Vagina (tissue), 2 donors: ENCODE results near the gene SCAF8. TPM values are rescaled to one million over a fixed set of nuclear protein-coding genes. Genes with fewer than 3 reads are reported as not detected.

Source experiments
- DNase-seq, 2 donors: peaks; one replicate each; pipeline ENCODE4 v3.0.0-alpha.2; 2017; ENCODE audit errors: extremely low spot score in 2 of 2
- H3K27ac ChIP-seq: fragments of 200-600 bp; sonication (generic); one replicate; pipeline ENCODE4 v1.5.1; 2019
- H3K27me3 ChIP-seq: fragments of 200-600 bp; sonication (generic); one replicate; pipeline ENCODE4 v1.5.1; 2019
- H3K36me3 ChIP-seq, 2 donors: fragments of 200-600 bp; sonication (generic); one replicate each; pipeline ENCODE4 v1.5.1; 2017 to 2019
- H3K4me1 ChIP-seq: fragments of 200-600 bp; sonication (generic); one replicate; pipeline ENCODE4 v1.5.1; 2019
- H3K4me3 ChIP-seq, 2 donors: fragments of 200-600 bp; sonication (generic); 1 replicate in 1 of 2; 2 replicates in 1 of 2; pipeline ENCODE4 v1.5.1; 2016 to 2019
- H3K9me3 ChIP-seq: fragments of 200-600 bp; sonication (generic); one replicate; pipeline ENCODE4 v1.5.1; 2019
- POLR2A ChIP-seq, 2 donors: fragments of 450-650 bp; IDR thresholded peaks; one replicate each; pipeline ENCODE4 v1.6.1; 2017; ENCODE audit warnings: antibody characterized with exemption in 2 of 2, mild to moderate bottlenecking in 2 of 2, moderate library complexity in 2 of 2
- POLR2AphosphoS5 ChIP-seq, 2 donors: sonication (generic); formaldehyde crosslinking; IDR thresholded peaks; one replicate each; pipeline ENCODE4 v1.9.0; 2017; ENCODE audit warnings: antibody characterized with exemption in 2 of 2, mild to moderate bottlenecking in 2 of 2, low read depth in 1 of 2; ENCODE audit not compliant: insufficient read depth in 1 of 2
- intact Hi-C: fragments of 100-400 bp; cut with DNase I; formaldehyde crosslinking; loops from one replicate; pipeline ENCODE4 v1.15.1; 2023
- total RNA-seq: library from RNA; depleted of rRNA; stranded (reverse); fragments of >200 nt; gene quantifications from one replicate; pipeline ENCODE4 v1.2.3, GENCODE V29; 2016
- TF ChIP-seq, protein P1 (sequence below), 3 experiments: fragments of 450-650 bp in 2 of 3; fragments of 200-600 bp in 1 of 3; sonication (generic) in 1 of 3; IDR thresholded peaks; one replicate each; pipeline ENCODE4 v1.5.1; 2017 to 2019; ENCODE audit warnings: antibody characterized with exemption in 3 of 3, mild to moderate bottlenecking in 2 of 3, moderate library complexity in 2 of 3

SCAF8 gene
- total RNA-seq, 1 donor from 2014 or later: 37.8 TPM

DNA sequence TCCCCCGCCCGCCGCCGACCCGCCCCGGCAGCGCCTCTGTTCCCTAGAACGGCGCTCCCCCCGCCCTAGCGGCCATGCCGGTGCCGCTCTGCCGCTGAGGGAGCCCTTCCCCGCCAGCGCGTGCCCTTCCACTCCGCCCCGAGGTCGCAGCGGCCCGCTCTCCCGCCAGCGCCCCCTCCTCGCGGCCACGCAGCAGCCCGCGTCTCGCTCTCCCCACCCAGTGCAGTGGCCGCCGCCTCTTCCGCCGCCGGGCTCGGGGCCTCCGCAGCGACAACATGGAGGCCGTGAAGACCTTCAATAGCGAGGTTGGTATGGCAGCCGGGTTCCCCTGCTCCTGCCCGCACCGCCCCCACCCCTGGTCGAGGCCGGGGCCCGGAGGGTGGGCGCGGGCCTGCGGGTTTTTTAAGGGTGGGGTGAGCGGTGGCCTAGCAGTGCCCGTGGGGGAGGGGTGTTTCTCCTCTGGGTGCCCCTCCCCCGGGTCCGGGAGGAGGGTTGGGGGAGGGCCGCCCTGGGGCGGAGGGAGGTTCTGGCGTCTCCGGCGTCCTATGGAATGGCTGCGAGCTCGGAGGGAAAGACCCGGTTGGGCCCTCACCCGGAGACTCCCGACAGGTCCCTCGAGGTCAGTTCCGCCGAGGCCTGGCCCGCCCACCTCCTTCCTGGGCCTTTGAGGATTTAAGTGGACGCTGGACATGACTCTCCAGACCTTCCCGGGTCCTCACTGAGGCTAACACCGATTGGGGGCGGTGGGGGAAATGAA is 588 bp downstream of the SCAF8 start:
- peak; percentile 94 to 98 for DNase-seq
- Histone ChIP-seq H3K27ac (peak overlapping the region; percentile 98), H3K4me1 (peaks cover 54% of the 10 kb centered on the region), H3K9me3 (no peaks in the 10 kb centered on the region), H3K27me3 (no peaks in the 10 kb centered on the region), H3K4me3 (peak overlapping the region; percentile 68 to 99), H3K36me3 (no peaks in the 10 kb centered on the region)
- TF ChIP-seq, protein P1, sequence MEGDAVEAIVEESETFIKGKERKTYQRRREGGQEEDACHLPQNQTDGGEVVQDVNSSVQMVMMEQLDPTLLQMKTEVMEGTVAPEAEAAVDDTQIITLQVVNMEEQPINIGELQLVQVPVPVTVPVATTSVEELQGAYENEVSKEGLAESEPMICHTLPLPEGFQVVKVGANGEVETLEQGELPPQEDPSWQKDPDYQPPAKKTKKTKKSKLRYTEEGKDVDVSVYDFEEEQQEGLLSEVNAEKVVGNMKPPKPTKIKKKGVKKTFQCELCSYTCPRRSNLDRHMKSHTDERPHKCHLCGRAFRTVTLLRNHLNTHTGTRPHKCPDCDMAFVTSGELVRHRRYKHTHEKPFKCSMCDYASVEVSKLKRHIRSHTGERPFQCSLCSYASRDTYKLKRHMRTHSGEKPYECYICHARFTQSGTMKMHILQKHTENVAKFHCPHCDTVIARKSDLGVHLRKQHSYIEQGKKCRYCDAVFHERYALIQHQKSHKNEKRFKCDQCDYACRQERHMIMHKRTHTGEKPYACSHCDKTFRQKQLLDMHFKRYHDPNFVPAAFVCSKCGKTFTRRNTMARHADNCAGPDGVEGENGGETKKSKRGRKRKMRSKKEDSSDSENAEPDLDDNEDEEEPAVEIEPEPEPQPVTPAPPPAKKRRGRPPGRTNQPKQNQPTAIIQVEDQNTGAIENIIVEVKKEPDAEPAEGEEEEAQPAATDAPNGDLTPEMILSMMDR (IDR thresholded peaks at IDR 0.05): peak in 1 of 3 experiments; percentile 63
- no peak for TF ChIP-seq POLR2A (IDR thresholded peaks at IDR 0.05)
- TF ChIP-seq POLR2AphosphoS5 (IDR thresholded peaks at IDR 0.05; ENCODE audit: insufficient read depth in 1 of 2, low read depth in 1 of 2): peak; percentile 70 to 75
- intact Hi-C loops: loop anchor here (10.0 kb wide), 1 partner anchor 71 kb away; no protein-coding TSS in a partner anchor

DNA sequence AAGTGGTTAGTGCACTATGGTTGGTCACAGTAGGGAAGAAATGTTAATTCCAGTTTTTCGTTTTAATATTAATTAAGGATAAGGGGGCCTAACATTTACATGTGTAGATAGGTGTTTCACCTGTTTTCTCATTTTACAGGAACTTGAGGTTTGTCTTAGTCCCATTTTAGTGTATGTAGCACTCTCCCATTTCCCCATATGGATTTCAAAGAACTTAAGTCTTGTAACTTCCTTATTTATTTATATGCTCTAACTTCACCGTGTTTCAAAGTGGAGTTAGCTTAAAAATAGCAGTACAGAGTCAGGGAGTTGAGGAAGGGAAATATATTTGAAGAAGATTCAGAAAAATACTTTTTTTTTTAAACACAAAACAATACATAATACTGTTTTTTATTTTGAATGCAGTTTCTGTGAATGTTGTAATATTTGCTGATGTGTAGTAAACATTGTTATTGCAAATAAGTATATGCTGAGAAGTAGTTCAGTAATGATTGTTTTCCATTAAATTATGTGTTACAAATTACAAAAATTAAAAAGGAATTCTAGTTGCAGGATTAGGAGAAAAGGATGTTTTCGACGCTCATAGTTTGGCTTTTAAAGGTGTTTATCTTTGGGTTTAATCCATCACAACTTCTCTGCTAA is 3.5 kb downstream of the SCAF8 start:
- H3K9me3 ChIP-seq: no peaks in the 10 kb centered on the region
- no peak overlapping the region for H3K4me3 ChIP-seq
- H3K27ac ChIP-seq: no peak overlapping the region
- peaks cover 82% of the 10 kb centered on the region for H3K4me1 ChIP-seq
- no peaks in the 10 kb centered on the region for H3K36me3 ChIP-seq
- DNase-seq: no peak
- intact Hi-C loops: loop anchor here (10.0 kb wide), 1 partner anchor 68 kb away; no protein-coding TSS in a partner anchor
- TF ChIP-seq, protein P1 (IDR thresholded peaks at IDR 0.05): no peak
- TF ChIP-seq POLR2A (IDR thresholded peaks at IDR 0.05): no peak
- TF ChIP-seq POLR2AphosphoS5 (IDR thresholded peaks at IDR 0.05; ENCODE audit: insufficient read depth in 1 of 2, low read depth in 1 of 2): no peak
- H3K27me3 ChIP-seq: no peaks in the 10 kb centered on the region

DNA sequence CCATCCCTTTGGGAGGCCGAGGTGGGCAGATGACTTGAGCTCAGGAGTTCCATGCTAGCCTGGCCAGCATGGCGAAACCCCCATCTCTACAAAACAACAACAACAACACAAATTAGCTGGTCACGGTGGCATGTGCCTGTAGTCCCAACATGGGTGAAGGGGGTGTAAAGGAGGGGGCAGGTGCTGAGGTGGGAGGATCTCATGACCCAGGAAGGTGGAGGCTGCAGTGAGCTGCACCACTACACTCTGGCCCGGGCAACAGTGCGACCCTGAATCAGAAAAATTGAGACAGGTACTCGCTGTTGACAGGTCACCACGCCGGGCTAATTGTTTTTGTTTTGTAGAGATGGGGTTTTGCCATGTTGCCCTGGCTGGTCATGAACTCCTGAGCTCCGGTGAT is 4.2 kb downstream of the SCAF8 start:
- H3K4me3 ChIP-seq: no peak overlapping the region
- intact Hi-C loops: loop anchor here (10.0 kb wide), 1 partner anchor 67 kb away; no protein-coding TSS in a partner anchor
- peaks cover 83% of the 10 kb centered on the region for H3K4me1 ChIP-seq
- H3K9me3 ChIP-seq: no peaks in the 10 kb centered on the region
- no peak overlapping the region for H3K27ac ChIP-seq
- no peaks in the 10 kb centered on the region for H3K27me3 ChIP-seq
- no peaks in the 10 kb centered on the region for H3K36me3 ChIP-seq
- TF ChIP-seq, protein P1 (IDR thresholded peaks at IDR 0.05): no peak
- TF ChIP-seq POLR2A (IDR thresholded peaks at IDR 0.05) (no peak), POLR2AphosphoS5 (IDR thresholded peaks at IDR 0.05; ENCODE audit: insufficient read depth in 1 of 2, low read depth in 1 of 2) (no peak)
- no peak for DNase-seq

DNA sequence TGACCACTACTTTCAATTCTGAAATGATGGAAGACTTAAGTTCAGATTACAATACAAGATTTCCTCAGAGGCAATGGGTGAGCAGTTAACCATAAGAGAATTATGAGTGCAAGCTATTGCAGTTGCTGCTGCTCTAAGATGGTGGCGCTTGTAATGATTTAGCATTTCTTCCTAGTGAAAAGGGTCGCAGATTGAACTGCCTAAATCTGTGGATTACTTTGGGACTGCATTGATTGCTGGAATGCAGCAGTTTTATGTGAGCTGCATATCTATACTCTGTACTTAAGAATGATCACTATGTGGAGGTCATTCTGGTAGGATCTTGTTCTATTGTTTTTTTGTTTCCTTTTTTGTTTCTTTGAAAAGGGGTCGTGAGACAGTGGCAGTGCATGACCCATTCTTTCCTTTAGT is 5.3 kb downstream of the SCAF8 start:
- intact Hi-C loops: loop anchor here (10.0 kb wide), 1 partner anchor 66 kb away; no protein-coding TSS in a partner anchor
- Histone ChIP-seq H3K9me3 (no peaks in the 10 kb centered on the region), H3K27ac (no peak overlapping the region), H3K4me1 (peaks cover 92% of the 10 kb centered on the region), H3K36me3 (no peaks in the 10 kb centered on the region), H3K4me3 (no peak overlapping the region), H3K27me3 (no peaks in the 10 kb centered on the region)
- DNase-seq: no peak
- TF ChIP-seq POLR2AphosphoS5 (IDR thresholded peaks at IDR 0.05; ENCODE audit: insufficient read depth in 1 of 2, low read depth in 1 of 2): no peak
- TF ChIP-seq, protein P1 (IDR thresholded peaks at IDR 0.05): no peak
- TF ChIP-seq POLR2A (IDR thresholded peaks at IDR 0.05): no peak
